Stomach (tissue), 9 donors: ENCODE data around the gene SKOR1. TPM values are rescaled to one million over a fixed set of nuclear protein-coding genes. Genes with fewer than 3 reads are reported as not detected.

ENCODE experiments used
- DNase-seq, 2 donors: peaks; one replicate each; pipeline versions ENCODE4 v3.0.0 to v3.0.0-alpha.2; 2013 to 2019
- H3K27ac ChIP-seq, 5 donors: fragments of 200-600 bp in 4 of 5; sonication (generic) in 4 of 5; one replicate each; pipeline ENCODE4 v1.5.1; 2013 to 2019; ENCODE audit warnings: mild to moderate bottlenecking in 1 of 5, moderate library complexity in 1 of 5
- H3K27me3 ChIP-seq, 3 donors: fragments of 200-600 bp; sonication (generic); one replicate each; pipeline ENCODE4 v1.5.1; 2017 to 2019; ENCODE audit warnings: mixed run types in 1 of 3
- H3K36me3 ChIP-seq, 4 donors: fragments of 200-600 bp; sonication (generic); 1 replicate in 3 of 4; 2 replicates in 1 of 4; pipeline ENCODE4 v1.5.1; 2016 to 2019
- H3K4me1 ChIP-seq, 4 donors: fragments of 200-600 bp; sonication (generic); one replicate each; pipeline ENCODE4 v1.5.1; 2016 to 2019
- H3K4me3 ChIP-seq, 4 donors: fragments of 200-600 bp; sonication (generic) in 3 of 4; one replicate each; pipeline ENCODE4 v1.5.1; 2016 to 2019; ENCODE audit warnings: mild to moderate bottlenecking in 1 of 4
- H3K9me3 ChIP-seq, 4 donors: fragments of 200-600 bp; sonication (generic); one replicate each; pipeline ENCODE4 v1.5.1; 2016 to 2019
- EP300 ChIP-seq: sonication (generic); formaldehyde crosslinking; IDR thresholded peaks from one replicate; pipeline ENCODE4 v1.6.1; 2017; ENCODE audit warnings: antibody characterized with exemption
- POLR2A ChIP-seq, 4 donors: fragments of 450-650 bp; IDR thresholded peaks; one replicate each; pipeline ENCODE4 v1.6.1; 2016; ENCODE audit warnings: antibody characterized with exemption in 4 of 4, control low read depth in 2 of 4, mild to moderate bottlenecking in 1 of 4, moderate library complexity in 1 of 4
- POLR2AphosphoS5 ChIP-seq, 3 donors: sonication (generic); formaldehyde crosslinking; IDR thresholded peaks; one replicate each; pipeline ENCODE4 v1.6.1; 2016; ENCODE audit warnings: antibody characterized with exemption in 3 of 3
- WGBS, 5 donors: extraction: QIAGEN DNeasy Blood & Tissue Kit in 3 of 5; methylation state at CpG; one replicate each; pipeline versions ENCODE4 v1.1.5 to v1.1.7; 2013 to 2018; 5-methylcytosine and 5-hydroxymethylcytosine counted together
- intact Hi-C: fragments of 100-400 bp; cut with DNase I; formaldehyde crosslinking; loops from one replicate; pipeline ENCODE4 v1.15.1; 2023; ENCODE audit warnings: low total_unique reads
- polyA plus RNA-seq, 3 donors: library from polyadenylated mRNA; stranded (reverse); fragments of 200-250 nt; gene quantifications; one replicate each; pipeline ENCODE4 v1.2.3, GENCODE V29; 2013
- total RNA-seq, 5 donors: library from RNA; depleted of rRNA; stranded (reverse); fragments of >200 nt; gene quantifications; one replicate each; pipeline versions ENCODE4 v1.1.0 to v1.2.3, GENCODE V29; 2014 to 2016
- TF ChIP-seq, protein P1 (sequence below), 7 experiments: fragments of 450-650 bp in 4 of 7; fragments of 200-600 bp in 3 of 7; sonication (generic) in 3 of 7; IDR thresholded peaks; one replicate each; pipeline ENCODE4 v1.5.1; 2016 to 2019; ENCODE audit warnings: antibody characterized with exemption in 7 of 7, control low read depth in 2 of 7, mild to moderate bottlenecking in 1 of 7
- donor health status: healthy with polysubstance abuse.
- donor health status: Bipolar disorder and iron deficiency.
- donor health status: healthy.

SKOR1 gene
- total and polyA plus RNA-seq, 8 donors, result 0.14 to 5.8 (median 0.69) TPM; not detected in 2

DNA sequence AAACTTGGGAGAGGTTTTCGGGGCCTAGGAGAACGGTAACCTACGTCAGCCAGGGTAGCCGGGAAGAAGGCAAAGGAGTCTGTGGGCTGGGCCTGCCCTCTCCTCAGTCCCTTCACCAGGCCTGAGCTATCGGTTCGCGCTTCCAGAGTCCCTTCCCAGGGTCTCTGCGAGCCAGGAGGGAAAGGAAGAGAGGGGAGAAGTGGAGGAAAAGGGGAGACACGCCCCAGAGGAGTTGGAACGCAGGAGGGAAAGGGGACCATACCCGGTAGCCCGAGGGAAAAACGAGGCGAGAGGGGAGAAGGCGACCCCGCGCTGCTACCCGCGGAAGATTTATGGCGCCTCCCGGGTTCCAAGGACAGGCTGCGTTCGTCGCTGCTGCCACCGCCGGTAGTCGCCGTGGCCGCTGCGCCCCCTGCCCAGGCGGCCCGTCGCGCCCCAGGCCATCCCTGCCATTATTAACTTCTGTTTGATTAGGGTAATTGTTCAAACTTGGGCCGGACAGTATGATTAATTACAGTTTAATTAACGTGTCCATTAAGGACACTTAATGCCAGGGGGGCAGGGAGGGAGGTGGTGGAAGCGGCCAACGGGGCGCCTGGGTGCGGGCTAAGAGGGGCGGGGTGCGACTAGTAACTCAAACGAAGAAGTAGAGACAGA, 3.4 kb upstream of the SKOR1 start:
- Histone ChIP-seq H3K27ac (no peak overlapping the region), H3K27me3 (peaks cover 66 to 100% (median 87%) of the 10 kb centered on the region in 3 donors), H3K4me3 (no peak overlapping the region), H3K9me3 (peaks cover 0 to 11% (median 0%) of the 10 kb centered on the region in 4 donors), H3K36me3 (no peaks in the 10 kb centered on the region), H3K4me1 (peaks cover 22 to 76% (median 59%) of the 10 kb centered on the region in 4 donors)
- TF ChIP-seq POLR2AphosphoS5 (IDR thresholded peaks at IDR 0.05) (no peak), EP300 (no peak), POLR2A (IDR thresholded peaks at IDR 0.05) (no peak)
- TF ChIP-seq, protein P1, sequence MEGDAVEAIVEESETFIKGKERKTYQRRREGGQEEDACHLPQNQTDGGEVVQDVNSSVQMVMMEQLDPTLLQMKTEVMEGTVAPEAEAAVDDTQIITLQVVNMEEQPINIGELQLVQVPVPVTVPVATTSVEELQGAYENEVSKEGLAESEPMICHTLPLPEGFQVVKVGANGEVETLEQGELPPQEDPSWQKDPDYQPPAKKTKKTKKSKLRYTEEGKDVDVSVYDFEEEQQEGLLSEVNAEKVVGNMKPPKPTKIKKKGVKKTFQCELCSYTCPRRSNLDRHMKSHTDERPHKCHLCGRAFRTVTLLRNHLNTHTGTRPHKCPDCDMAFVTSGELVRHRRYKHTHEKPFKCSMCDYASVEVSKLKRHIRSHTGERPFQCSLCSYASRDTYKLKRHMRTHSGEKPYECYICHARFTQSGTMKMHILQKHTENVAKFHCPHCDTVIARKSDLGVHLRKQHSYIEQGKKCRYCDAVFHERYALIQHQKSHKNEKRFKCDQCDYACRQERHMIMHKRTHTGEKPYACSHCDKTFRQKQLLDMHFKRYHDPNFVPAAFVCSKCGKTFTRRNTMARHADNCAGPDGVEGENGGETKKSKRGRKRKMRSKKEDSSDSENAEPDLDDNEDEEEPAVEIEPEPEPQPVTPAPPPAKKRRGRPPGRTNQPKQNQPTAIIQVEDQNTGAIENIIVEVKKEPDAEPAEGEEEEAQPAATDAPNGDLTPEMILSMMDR (IDR thresholded peaks at IDR 0.05), result no peak
- WGBS, 5 donors, result 4 to 8% (median 5%) methylated on average over 43 of the region's 43 CpGs
- intact Hi-C loops, result no loop called here
- DNase-seq, result no peak

DNA sequence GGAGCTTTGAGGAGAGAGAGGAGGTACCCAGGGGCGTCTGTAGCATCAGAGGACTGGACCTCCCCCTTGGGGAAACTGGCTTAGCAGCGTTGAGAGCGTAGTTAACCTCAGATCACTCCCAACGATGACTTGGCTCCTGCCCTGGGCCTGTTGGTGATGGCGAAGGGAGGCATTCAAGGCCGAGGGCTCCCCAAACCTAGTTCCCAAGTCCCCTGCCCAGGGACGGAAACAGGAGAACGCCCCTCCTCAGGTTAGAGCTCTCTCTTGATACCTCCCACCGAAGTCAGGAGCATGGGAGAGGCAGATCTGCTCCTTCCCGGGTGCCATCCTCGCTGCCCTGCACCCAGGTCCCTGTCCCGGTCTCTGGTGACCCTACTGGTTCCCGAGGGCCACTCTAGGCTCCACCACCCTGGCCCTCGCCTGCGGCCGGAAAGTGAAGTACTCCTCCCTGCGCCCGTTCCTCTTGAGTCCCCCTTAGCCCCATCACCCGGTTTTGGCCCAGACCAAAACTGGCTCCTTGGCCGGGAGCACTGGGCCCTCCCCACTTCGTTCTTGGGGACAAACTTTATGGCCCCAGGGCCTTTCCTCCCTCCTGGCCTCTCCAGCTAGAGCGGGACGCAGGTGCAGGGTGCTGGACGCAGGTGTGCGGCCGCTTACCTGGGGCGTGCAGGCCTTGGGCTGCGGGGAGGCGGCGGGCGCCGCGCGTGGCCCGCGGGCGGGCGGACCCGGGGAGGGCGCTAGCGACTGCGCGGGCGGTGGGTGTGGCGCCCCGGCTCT, 2.6 kb upstream of the SKOR1 start:
- peaks cover 74 to 100% (median 95%) of the 10 kb centered on the region in 3 donors for H3K27me3 ChIP-seq
- peaks cover 30 to 85% (median 67%) of the 10 kb centered on the region in 4 donors for H3K4me1 ChIP-seq
- no peaks in the 10 kb centered on the region for H3K36me3 ChIP-seq
- WGBS, 5 donors, result 4 to 7% (median 7%) methylated on average over 19 to 46 of the region's 46 CpGs
- H3K27ac ChIP-seq, result no peak overlapping the region
- TF ChIP-seq POLR2A (IDR thresholded peaks at IDR 0.05) (no peak), EP300 (no peak), POLR2AphosphoS5 (IDR thresholded peaks at IDR 0.05) (no peak)
- TF ChIP-seq, protein P1 (IDR thresholded peaks at IDR 0.05), result no peak
- no peak for DNase-seq
- H3K4me3 ChIP-seq, result peak overlapping the region in 2 of 4 donors; percentile 31 to 42
- H3K9me3 ChIP-seq, result peaks cover 0 to 11% (median 0%) of the 10 kb centered on the region in 4 donors
- intact Hi-C loops, result no loop called here

DNA sequence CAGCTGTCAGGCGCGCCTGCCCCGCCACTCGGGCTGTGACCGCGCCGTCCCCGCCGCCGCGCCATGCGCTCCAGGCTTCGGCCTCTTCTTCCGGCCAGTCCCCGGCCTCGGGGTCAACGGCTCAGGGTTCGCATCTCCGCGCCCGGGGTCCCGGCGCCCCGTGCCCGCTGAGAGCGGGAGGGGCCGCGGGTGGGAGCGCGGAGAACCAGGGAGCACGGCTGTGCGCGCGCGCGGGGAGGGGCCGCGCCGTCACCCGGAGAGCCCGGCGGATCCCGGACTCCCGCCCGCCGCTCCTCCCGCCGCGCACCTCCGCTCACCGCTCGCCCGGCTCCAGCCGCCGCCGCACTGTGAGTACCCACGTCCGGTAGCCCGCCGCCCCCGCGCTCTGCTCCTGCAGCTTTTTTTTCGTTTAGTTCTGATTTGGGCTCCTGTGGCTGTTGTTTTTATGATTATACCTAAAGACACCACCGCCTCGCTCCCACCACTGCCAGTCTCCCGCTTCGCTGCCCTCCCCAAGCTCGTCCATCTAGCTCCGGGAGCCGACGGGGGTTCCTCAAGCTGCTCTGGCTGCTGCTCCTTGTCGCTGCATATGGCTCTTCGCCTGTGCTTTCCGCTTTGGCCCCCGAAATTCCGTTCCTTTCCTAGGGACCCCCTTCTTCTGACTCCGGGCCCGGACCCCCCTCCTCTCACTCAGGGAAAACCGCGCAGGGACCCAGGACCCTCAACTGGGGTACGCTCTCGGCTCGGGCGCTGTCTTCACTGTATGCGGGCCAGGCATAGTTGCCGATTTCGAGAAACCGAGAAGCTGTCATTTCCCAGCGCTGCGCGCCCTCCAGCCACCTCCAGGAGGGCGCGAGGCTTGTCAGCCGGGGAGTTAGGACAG, 1.8 kb upstream of the SKOR1 start:
- no peak for DNase-seq
- H3K27me3 ChIP-seq, result peaks cover 80 to 100% (median 96%) of the 10 kb centered on the region in 3 donors
- no peaks in the 10 kb centered on the region for H3K36me3 ChIP-seq
- TF ChIP-seq, protein P1 (IDR thresholded peaks at IDR 0.05), result no peak
- TF ChIP-seq EP300 (no peak), POLR2AphosphoS5 (IDR thresholded peaks at IDR 0.05) (no peak), POLR2A (IDR thresholded peaks at IDR 0.05) (no peak)
- no peak overlapping the region for H3K27ac ChIP-seq
- H3K4me3 ChIP-seq, result peak overlapping the region in 2 of 4 donors; percentile 31 to 42
- peaks cover 0 to 11% (median 0%) of the 10 kb centered on the region in 4 donors for H3K9me3 ChIP-seq
- intact Hi-C loops, result no loop called here
- H3K4me1 ChIP-seq, result peaks cover 38 to 93% (median 75%) of the 10 kb centered on the region in 4 donors
- WGBS, 5 donors, result 2 to 5% (median 3%) methylated on average over 58 to 94 of the region's 94 CpGs
